Measurements from ENCODE around the gene GRB10.

GRCh38 chr7:50696810-50697582 lies 85.7 kb downstream of the GRB10 start:
- TF ChIP-seq ZNF384 (IDR thresholded peaks at IDR 0.05): no peak
- TF ChIP-seq HDGF (IDR thresholded peaks at IDR 0.05; ENCODE audit: borderline replicate concordance): no peak
- TF ChIP-seq BHLHE40 (IDR thresholded peaks at IDR 0.05; ENCODE audit: borderline replicate concordance): no peak
- no peak for TF ChIP-seq FOXK2 (IDR thresholded peaks at IDR 0.05)
- no peak for TF ChIP-seq ELF4 (IDR thresholded peaks at IDR 0.05)
- no peak for TF ChIP-seq TARDBP (IDR thresholded peaks at IDR 0.05)
- TF ChIP-seq PKNOX1 (IDR thresholded peaks at IDR 0.05): no peak
- TF ChIP-seq CTBP1 (IDR thresholded peaks at IDR 0.05; ENCODE audit: borderline replicate concordance): no peak
- TF ChIP-seq NFRKB (IDR thresholded peaks at IDR 0.05): no peak
